SK-N-SH (cell line): ENCODE results near the gene ICA1. TPM values are rescaled to one million over a fixed set of nuclear protein-coding genes. Genes with fewer than 3 reads are reported as not detected.

Experiments
- CTCF ChIA-PET: fragments of 300-600, 350-600 bp; formaldehyde crosslinking; extraction: SDS; loops from one replicate; lab custom pipeline; 2021; lab: Yijun Ruan, JAX
- POLR2A ChIA-PET: fragments of 350-600 bp; sonication (Branson Sonifier 250); formaldehyde crosslinking; extraction: SDS; loops from one replicate; lab custom pipeline; 2020; ENCODE audit warnings: antibody characterized with exemption, inconsistent platforms; lab: Yijun Ruan, JAX
- DNase-seq: peaks from one replicate; pipeline ENCODE4 v3.0.0; 2012
- H2AFZ ChIP-seq: fragments of 200-600 bp; sonication (generic); 2 replicates; pipeline ENCODE4 v1.8.1; 2016; ENCODE audit warnings: antibody characterized with exemption, mild to moderate bottlenecking, low read depth
- H3F3A ChIP-seq: fragments of 200-600 bp; sonication (generic); replicated peaks from 2 replicates; pipeline ENCODE3; 2016; ENCODE audit warnings: antibody characterized with exemption, mild to moderate bottlenecking; ENCODE audit not compliant: insufficient read depth
- H3K27ac ChIP-seq, 2 experiments: fragments of 200-500 bp in 1 of 2; fragments of 200-600 bp in 1 of 2; sonication (Bioruptor generic) in 1 of 2; sonication (generic), shearing (Covaris generic) in 1 of 2; 2 replicates each; pipeline versions ENCODE4 v1.5.1 to v1.6.1; 2014 to 2016; ENCODE audit warnings: low read depth in 2 of 2, inconsistent platforms in 1 of 2, low read length in 1 of 2, mild to moderate bottlenecking in 1 of 2, mixed read lengths in 1 of 2
- H3K27me3 ChIP-seq: fragments of 200-600 bp; sonication (generic), shearing (Covaris generic); 2 replicates; pipeline ENCODE4 v1.6.1; 2016; ENCODE audit warnings: mixed run types; ENCODE audit not compliant: insufficient read depth
- H3K36me3 ChIP-seq, 2 experiments: fragments of 200-500 bp in 1 of 2; fragments of 200-600 bp in 1 of 2; sonication (Bioruptor generic) in 1 of 2; sonication (generic) in 1 of 2; replicated peaks in 1 of 2; 2 replicates each; pipeline versions ENCODE3 to v1.5.1; 2014 to 2016; ENCODE audit warnings: low read length in 1 of 2, mild to moderate bottlenecking in 1 of 2; ENCODE audit not compliant: insufficient read depth in 2 of 2, control insufficient read depth in 1 of 2
- H3K4me1 ChIP-seq, 2 experiments: fragments of 200-500 bp in 1 of 2; fragments of 200-600 bp in 1 of 2; sonication (Bioruptor generic) in 1 of 2; sonication (generic), shearing (Covaris generic) in 1 of 2; 2 replicates each; pipeline versions ENCODE4 v1.5.1 to v1.6.1; 2014 to 2016; ENCODE audit warnings: low read depth in 1 of 2, low read length in 1 of 2, mixed run types in 1 of 2; ENCODE audit not compliant: insufficient read depth in 2 of 2, control insufficient read depth in 1 of 2
- H3K4me2 ChIP-seq: fragments of 200-600 bp; sonication (generic), shearing (Covaris generic); 2 replicates; pipeline ENCODE4 v1.6.1; 2017; ENCODE audit warnings: mixed run types
- H3K4me3 ChIP-seq, 2 experiments: fragments of 200-500 bp in 1 of 2; fragments of 200-600 bp in 1 of 2; sonication (Bioruptor generic) in 1 of 2; sonication (generic), shearing (Covaris generic) in 1 of 2; 2 replicates each; pipeline versions ENCODE4 v1.5.1 to v1.8.1; 2014 to 2016; ENCODE audit warnings: low read depth in 2 of 2, inconsistent platforms in 1 of 2, low read length in 1 of 2, mild to moderate bottlenecking in 1 of 2, mixed read lengths in 1 of 2, moderate library complexity in 1 of 2
- H3K79me2 ChIP-seq: fragments of 200-600 bp; sonication (generic); 2 replicates; pipeline ENCODE4 v1.8.1; 2017; ENCODE audit warnings: mild to moderate bottlenecking; ENCODE audit not compliant: insufficient read depth
- H3K9ac ChIP-seq: fragments of 200-600 bp; sonication (generic); 2 replicates; pipeline ENCODE4 v1.6.1; 2017; ENCODE audit warnings: mixed run types
- H3K9me2 ChIP-seq: fragments of 200-600 bp; sonication (generic); 2 replicates; pipeline ENCODE4 v1.6.1; 2017; ENCODE audit warnings: mixed run types
- H3K9me3 ChIP-seq: fragments of 200-600 bp; sonication (generic); 2 replicates; pipeline ENCODE4 v1.6.1; 2017; ENCODE audit warnings: mixed run types, mild to moderate bottlenecking, moderate library complexity
- H4K20me1 ChIP-seq: fragments of 200-600 bp; sonication (generic); 2 replicates; pipeline ENCODE4 v1.6.1; 2017; ENCODE audit warnings: mild to moderate bottlenecking, mixed run types; ENCODE audit not compliant: insufficient read depth
- CHD2 ChIP-seq: fragments of 150-350 bp; IDR thresholded peaks from 2 replicates; pipeline ENCODE4 v1.6.1; 2018; ENCODE audit warnings: low read length; ENCODE audit not compliant: partially characterized antibody
- EP300 ChIP-seq, 2 experiments: IDR thresholded peaks; 2 replicates each; pipeline versions ENCODE4 v1.4.0 to v1.6.1; 2012; ENCODE audit warnings: borderline replicate concordance in 1 of 2, low read depth in 1 of 2, low read length in 1 of 2
- EZH2phosphoT487 ChIP-seq: fragments of 200-600 bp; sonication (generic); IDR thresholded peaks from 2 replicates; pipeline ENCODE4 v1.6.1; 2017; ENCODE audit warnings: low read depth, mixed run types, mild to moderate bottlenecking, antibody characterized with exemption, moderate library complexity, borderline replicate concordance
- FOXM1 ChIP-seq: IDR thresholded peaks from 2 replicates; pipeline ENCODE4 v1.4.0; 2012; ENCODE audit warnings: low read depth, mild to moderate bottlenecking
- GABPA ChIP-seq: IDR thresholded peaks from 2 replicates; pipeline ENCODE4 v1.4.0; 2012; ENCODE audit warnings: low read depth, mild to moderate bottlenecking
- IRF3 ChIP-seq: fragments of 150-350 bp; IDR thresholded peaks from 2 replicates; pipeline ENCODE4 v1.6.1; 2016; ENCODE audit warnings: mild to moderate bottlenecking, low read depth, low read length
- MAX ChIP-seq: IDR thresholded peaks from 2 replicates; pipeline ENCODE4 v1.4.0; 2012; ENCODE audit warnings: low read depth
- MXI1 ChIP-seq: IDR thresholded peaks from 2 replicates; pipeline ENCODE4 v1.6.1; 2012; ENCODE audit warnings: mild to moderate bottlenecking, low read depth, low read length, improper control_type of control experiment
- NFIC ChIP-seq: IDR thresholded peaks from 2 replicates; pipeline ENCODE4 v1.4.0; 2012; ENCODE audit warnings: borderline replicate concordance
- NRF1 ChIP-seq: IDR thresholded peaks from 2 replicates; pipeline ENCODE4 v1.6.1; 2012; ENCODE audit warnings: low read depth, mild to moderate bottlenecking, low read length
- POLR2AphosphoS5 ChIP-seq: IDR thresholded peaks from 2 replicates; pipeline ENCODE4 v1.6.1; 2012; ENCODE audit warnings: low read depth, low read length
- REST ChIP-seq: IDR thresholded peaks from 2 replicates; pipeline ENCODE4 v1.6.1; 2012; ENCODE audit warnings: mild to moderate bottlenecking, low read depth, low read length, moderate library complexity
- SMC3 ChIP-seq: IDR thresholded peaks from 2 replicates; pipeline ENCODE4 v1.6.1; 2012; ENCODE audit warnings: low read depth, low read length, improper control_type of control experiment
- TAF1 ChIP-seq: IDR thresholded peaks from 2 replicates; pipeline ENCODE4 v1.6.1; 2012; ENCODE audit warnings: low read depth, mild to moderate bottlenecking, low read length, moderate library complexity, borderline replicate concordance
- TEAD4 ChIP-seq: IDR thresholded peaks from 2 replicates; pipeline ENCODE4 v1.4.0; 2012; ENCODE audit warnings: mild to moderate bottlenecking, borderline replicate concordance; ENCODE audit not compliant: insufficient read depth
- YY1 ChIP-seq: IDR thresholded peaks from 2 replicates; pipeline ENCODE4 v1.4.0; 2012; ENCODE audit warnings: low read depth, mild to moderate bottlenecking
- polyA plus RNA-seq, 3 experiments: library from polyadenylated mRNA; depleted of rRNA; stranded (reverse); fragments of >200 nt; gene quantifications; 2 replicates each; pipeline ENCODE4 v1.2.3, GENCODE V29; 2012

ICA1 gene
- polyA plus RNA-seq, 1 of the 3 experiments (the other 2 are of a cell fraction): 2.4 TPM

- no peak for DNase-seq
- no peaks in the 10 kb centered on the region for H3K9me2 ChIP-seq
- CTCF ChIA-PET: interaction anchor here (1.1 to 2.1 kb wide), 4 partner anchors 8 to 50 kb away, joined by 3 to 6 read pairs (median 6); no protein-coding TSS in a partner anchor
- no peaks in the 10 kb centered on the region for H4K20me1 ChIP-seq
- H3K27me3 ChIP-seq: peaks cover 5% of the 10 kb centered on the region; the same call in 1 of the 2 replicates
- no peak overlapping the region for H3K9ac ChIP-seq
- H2AFZ ChIP-seq: no peak overlapping the region
- peaks cover 0 to 21% of the 10 kb centered on the region in 2 experiments for H3K36me3 ChIP-seq
- H3K4me2 ChIP-seq: no peak overlapping the region
- POLR2A ChIA-PET: no interaction called here
- H3K27ac ChIP-seq: no peak overlapping the region; a peak in 1 of 4 replicates
- no peaks in the 10 kb centered on the region for H3F3A ChIP-seq
- no peaks in the 10 kb centered on the region for H3K9me3 ChIP-seq
- peaks cover 0 to 33% of the 10 kb centered on the region in 2 experiments; a peak in 2 of 4 replicates for H3K4me1 ChIP-seq
- no peaks in the 10 kb centered on the region for H3K79me2 ChIP-seq
- TF ChIP-seq TEAD4: no peak
- TF ChIP-seq YY1: no peak
- TF ChIP-seq POLR2AphosphoS5: no peak
- no peak for TF ChIP-seq NFIC
- TF ChIP-seq FOXM1: no peak
- TF ChIP-seq IRF3: no peak
- TF ChIP-seq TAF1: no peak
- TF ChIP-seq CHD2: no peak
- TF ChIP-seq SMC3: no peak
- no peak for TF ChIP-seq MXI1
- no peak for TF ChIP-seq MAX
- no peak for TF ChIP-seq NRF1
- no peak for TF ChIP-seq REST
- no peak for TF ChIP-seq EZH2phosphoT487
- no peak for TF ChIP-seq EP300 (IDR thresholded peaks at IDR 0.05; ENCODE audit: borderline replicate concordance in 1 of 2, low read depth in 1 of 2, low read length in 1 of 2)
- no peak for TF ChIP-seq GABPA
- H3K4me3 ChIP-seq: no peak overlapping the region
Measured at GRCh38 chr7:8178353-8178752, 83.6 kb downstream of the ICA1 start.
